Activated CD4-positive, alpha-beta T cell treated with anti-CD3 and anti-CD28 coated beads, Interleukin-2, amount 50 U/mL, for 48 hours (primary cell): ENCODE measurements around the gene MAG.
"Not testable (repeated sequence)": the region's sequence is repeated elsewhere in the genome, so short reads cannot be mapped to it uniquely, and the experiment has no call there.

ENCODE experiments used
- DNase-seq, 2 experiments: peaks; one replicate each; pipeline ENCODE4 v3.0.0-alpha.2; 2020

Gene MAG

DNA sequence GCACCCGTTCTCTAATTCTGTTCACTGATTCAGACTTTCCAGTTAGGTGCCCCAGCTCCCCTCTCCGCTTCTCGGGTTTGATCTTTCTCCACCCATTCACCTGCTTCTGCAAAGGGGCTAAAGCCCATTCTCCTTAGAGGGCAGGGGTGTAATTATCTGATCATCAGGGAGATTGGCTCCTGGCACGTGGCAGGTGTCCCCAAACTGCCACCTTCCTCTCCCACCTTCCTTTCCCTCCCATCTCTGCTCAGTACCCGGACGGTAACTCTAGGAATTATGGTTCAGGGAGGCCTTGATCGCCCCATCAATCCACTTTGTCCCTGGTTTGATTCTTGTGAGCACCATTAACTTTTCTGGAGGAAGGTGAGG, 56.0 kb downstream of the MAG start:
- DNase-seq: no peak

DNA sequence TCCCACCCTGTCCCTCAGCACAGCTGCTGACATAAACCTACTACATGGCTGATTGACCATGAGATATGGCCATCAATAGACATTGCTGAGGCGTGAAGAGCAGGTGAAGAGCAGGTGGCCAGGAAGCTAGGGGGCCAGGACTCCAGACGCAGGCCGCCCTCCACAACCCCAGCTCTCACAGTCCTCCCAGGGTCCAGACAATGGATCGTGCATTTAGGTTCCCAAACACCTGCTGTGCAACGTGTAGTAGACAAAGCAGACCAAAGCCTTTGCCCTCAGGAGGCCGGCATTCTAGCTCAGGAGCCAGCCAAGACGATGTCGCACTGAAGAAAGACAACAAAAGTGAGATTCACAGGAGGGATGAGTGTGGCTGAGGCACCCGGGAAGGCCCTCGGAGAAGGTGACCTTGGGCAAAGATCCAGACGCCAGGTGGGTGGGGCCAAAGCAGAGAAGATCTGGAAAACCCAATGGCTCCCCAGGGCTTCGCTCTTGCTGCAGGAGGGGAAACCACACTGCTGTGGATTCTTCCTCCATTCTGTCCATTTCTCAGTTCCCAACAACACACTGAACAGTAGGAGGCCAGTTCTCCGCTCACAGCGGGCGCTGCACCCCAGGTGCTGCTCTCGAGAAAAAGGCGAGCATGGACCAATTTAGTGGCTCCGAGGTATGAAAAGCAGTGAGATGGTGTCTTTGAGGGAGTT, 57.1 kb downstream of the MAG start:
- peak in 1 of 2 experiments; percentile 5 for DNase-seq

- peak in 1 of 2 experiments; percentile 3 for DNase-seq
Measured at GRCh38 chr19:35349614-35350521, 57.9 kb downstream of the MAG start.

GRCh38 chr19:35350591-35350990, 58.6 kb downstream of the MAG start:
- peak in 1 of 2 experiments; percentile 3 for DNase-seq

GRCh38 chr19:35351411-35352176, 59.6 kb downstream of the MAG start:
- peak in 1 of 2 experiments; percentile 1 for DNase-seq

GRCh38 chr19:35352177-35352447, 60.2 kb downstream of the MAG start:
- DNase-seq: no peak

DNA sequence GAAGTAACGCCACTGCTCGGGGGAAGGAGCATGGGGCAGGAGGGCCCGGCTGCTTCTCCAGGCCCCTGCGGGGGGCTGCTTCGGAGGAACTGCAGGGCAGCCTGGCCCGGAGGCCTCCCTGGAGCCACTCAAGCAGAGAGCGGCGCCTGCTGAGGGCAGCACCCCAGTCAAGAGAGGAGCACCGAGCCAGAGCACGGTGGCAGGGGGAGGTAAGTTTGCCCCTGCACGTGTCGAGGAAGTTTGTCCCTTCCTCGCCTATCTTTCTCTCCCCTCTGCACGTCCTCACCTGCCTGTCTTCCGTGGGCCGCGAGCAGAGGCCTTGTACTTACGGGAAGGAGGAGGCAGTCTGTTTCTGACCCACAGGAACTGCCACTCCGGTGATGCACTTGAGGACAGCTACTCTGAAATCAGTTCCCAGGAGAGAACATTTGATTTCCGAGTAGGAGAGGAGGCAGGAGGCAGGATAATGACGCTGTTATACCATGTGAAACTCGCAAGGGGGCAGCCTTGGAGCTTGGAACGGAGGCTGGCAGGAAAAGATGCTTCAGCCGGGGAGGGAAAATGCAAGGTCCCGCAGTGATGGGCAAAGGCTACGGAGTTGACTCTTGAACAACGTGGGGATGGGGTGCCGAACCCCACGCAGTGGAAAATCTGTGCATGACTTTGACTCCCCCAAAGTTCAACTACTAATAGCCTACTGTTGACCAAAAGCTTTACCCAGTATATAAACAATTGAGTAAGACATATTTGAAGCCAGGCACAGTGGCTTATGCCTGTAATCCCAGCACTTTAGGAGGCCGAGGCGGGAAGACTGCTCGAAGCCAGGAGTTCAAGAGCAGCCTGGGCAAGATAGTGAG, 60.7 kb downstream of the MAG start:
- DNase-seq: peak; percentile 69 to 79

GRCh38 chr19:35353635-35354034, 61.7 kb downstream of the MAG start:
- DNase-seq: peak in 1 of 2 experiments; percentile 2

DNA sequence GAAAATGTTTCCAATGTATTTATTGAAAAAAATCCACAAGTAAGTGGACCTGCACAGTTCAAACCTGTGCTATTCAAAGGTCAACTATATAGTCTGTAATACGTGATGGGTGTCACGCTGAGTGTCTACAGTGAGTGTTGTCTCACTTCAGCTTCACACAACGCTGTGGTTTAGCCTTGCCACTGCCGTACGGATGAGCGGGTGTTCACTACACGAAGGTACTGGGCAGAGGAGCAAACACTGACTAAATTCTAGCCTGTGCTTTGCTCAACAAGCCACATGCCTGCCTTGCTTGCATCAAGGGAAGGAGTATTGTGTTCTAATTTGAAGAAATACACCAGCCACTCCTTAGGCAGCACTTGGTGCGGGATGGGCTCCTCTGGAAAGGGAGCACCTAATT, 62.9 kb downstream of the MAG start:
- no peak for DNase-seq

DNA sequence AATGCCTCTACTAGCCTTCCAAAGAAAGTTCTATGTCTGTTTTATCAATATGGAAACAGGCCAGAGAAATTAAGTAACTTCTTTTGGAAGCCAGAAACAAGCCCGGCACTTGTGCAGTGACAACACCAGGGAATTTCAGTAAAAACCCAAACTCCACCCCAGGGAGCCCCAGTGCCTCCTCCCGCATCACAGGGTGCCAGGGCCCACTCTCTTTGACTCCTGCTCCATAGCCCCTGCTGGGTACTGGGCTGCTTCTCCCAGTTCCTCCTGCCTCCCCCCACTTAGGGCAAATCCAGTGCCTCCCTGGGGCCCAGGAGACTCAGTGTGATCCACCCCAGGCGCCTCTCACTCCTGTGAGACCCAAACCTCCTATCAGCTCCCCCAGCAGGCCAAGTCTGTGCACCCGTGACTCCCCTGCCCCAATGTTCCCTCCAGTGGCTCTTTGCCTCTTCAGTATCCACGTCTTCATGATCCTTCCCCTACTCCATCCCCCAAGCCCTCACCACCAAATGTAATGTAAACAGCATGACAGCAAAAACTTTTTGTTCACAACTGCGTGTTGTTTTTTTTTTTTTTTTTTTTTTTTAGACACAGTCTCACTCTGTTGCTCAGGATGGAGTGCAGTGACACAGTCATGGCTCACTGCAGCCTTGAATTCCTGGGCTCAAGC, 64.0 kb downstream of the MAG start:
- DNase-seq: no peak

DNA sequence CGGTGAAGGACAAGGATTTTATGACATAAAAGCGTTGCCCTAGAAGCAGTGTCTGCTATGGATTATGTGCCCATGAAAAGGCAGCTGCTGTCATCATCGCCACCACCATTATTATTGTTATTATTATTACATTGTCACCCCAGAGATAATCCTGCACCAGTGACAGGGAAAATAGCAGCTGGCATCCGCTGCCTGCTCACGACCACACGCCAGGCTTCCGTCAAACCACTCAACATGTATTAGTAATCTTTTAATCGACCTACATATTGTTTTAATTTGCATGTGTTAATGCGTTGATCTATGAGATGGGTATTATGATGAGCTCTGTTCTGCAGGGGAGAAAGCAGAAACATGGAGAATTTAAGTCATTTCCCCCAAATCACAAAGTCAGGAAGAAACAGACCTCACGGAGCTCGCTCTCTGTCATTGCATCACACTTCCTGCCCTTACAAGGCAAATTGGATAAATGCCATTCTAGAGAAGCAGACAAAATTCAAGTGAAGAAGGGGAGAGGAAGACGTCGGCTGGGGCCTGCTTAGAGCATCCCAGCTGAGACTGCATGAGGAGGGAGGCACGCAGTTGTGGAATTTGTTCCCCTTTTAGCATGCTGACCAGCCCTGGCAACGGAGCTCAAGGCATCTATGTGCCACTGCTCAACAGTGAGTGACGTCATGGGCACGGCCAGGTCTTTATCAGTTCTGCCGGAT, 66.1 kb downstream of the MAG start, which contains the start of gene FFAR3:
TSS of gene FFAR3 (plus strand) at position 594 of the 707 bp plus-strand sequence. CDS start 431 bp downstream, outside the sequence.
- DNase-seq: no peak

DNA sequence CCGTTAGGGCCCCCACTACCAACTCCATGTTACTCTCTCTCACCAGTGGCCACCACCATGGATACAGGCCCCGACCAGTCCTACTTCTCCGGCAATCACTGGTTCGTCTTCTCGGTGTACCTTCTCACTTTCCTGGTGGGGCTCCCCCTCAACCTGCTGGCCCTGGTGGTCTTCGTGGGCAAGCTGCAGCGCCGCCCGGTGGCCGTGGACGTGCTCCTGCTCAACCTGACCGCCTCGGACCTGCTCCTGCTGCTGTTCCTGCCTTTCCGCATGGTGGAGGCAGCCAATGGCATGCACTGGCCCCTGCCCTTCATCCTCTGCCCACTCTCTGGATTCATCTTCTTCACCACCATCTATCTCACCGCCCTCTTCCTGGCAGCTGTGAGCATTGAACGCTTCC, 66.9 kb downstream of the MAG start:
- DNase-seq: not testable (repeated sequence)

- DNase-seq: not testable (repeated sequence)
Measured at GRCh38 chr19:35359395-35359794, 67.4 kb downstream of the MAG start.

GRCh38 chr19:35360081-35360480, 68.1 kb downstream of the MAG start:
- not testable (repeated sequence) for DNase-seq

DNA sequence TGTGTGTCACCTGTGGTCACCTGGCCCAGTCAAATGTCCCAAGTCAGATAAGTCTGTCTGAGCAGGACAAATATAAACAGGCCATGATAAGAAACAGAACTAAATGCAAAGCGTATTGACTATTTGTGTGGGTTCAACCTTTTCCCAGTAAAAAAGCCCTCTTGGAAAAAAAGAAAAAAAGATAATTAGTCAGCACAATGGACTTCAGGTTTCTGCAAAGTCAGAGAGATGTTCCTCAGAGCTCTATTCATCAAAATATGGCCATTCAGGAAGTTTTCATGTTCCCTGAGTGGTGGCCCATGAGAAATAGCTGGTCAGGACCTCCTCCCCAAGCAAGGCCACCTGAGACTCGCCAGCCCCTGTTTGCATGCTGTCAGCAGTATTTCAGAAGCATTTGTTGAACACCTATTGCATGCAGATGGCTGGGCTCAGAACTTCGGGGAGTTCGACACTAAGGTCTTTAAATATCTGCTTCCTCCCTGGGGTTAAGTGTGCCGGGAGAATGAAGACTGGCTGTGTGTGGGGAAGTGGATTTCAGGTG, 69.0 kb downstream of the MAG start:
- DNase-seq: no peak

DNA sequence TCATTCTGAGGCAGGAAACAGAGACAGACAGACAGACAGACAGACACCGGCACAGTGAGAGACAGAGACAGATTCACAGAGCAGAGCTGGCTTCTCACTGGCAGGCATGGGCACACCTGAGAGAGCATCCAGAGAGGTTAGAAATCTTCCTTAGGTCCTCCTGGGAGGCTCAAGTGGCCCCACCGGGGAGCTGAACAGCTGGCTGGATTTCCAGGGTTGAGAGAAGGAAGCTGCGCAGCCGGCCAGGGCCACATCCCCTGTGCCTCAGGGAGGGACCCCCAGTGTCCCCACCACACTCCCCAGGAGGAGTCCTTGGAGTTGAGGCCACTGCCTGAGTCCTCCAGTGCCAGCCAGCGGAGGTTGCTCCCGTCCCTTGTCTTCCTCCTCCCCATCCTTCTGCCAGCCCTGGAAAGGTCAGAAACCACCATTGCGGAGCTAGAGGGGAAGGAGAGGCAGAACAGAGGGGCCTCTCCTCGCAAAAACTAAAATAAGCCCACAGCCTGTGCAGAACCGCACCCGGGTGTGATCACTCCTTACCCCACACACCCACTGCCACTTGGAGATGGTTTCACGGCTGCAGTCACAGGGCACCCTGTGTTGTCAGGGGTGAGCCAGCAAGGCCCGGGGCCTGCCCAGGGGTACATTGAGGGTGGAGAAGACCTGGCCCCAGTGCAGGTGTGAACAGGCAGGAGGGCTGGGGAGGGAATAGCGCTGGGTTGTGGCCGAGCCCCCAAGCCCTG, 70.5 kb downstream of the MAG start:
- no peak for DNase-seq

GRCh38 chr19:35363001-35363590, 71.1 kb downstream of the MAG start:
- DNase-seq: no peak
